K562 (cell line): Measurements from ENCODE around the gene MTSS2. TPM values are rescaled to one million over a fixed set of nuclear protein-coding genes. Genes with fewer than 3 reads are reported as not detected.

Experiments
- ATAC-seq: fragments of 200-7000 bp; cut with Tn5 transposase; 3 replicates; pipeline ENCODE4 v1.9.1; 2020; ENCODE audit warnings: moderate library complexity
- BruUV-seq: library from RNA; stranded (reverse); fragments of 400-500 nt; replicated peaks from 2 replicates; lab custom pipeline; 2021; lab: Mats Ljungman, UMichigan
- CTCF ChIA-PET: fragments of 300-600 bp; formaldehyde crosslinking; extraction: SDS; loops from one replicate; lab custom pipeline; 2021; ENCODE audit warnings: low intra/inter-chr PET ratio; lab: Yijun Ruan, JAX
- POLR2A ChIA-PET: fragments of 300-600, 350-650 bp; sonication (Branson Sonifier 250); formaldehyde crosslinking; extraction: SDS; loops from one replicate; lab custom pipeline; 2021; ENCODE audit warnings: antibody characterized with exemption, inconsistent platforms; lab: Yijun Ruan, JAX
- DNase-seq, 4 experiments: peaks; one replicate each; pipeline versions ENCODE4 v3.0.0 to v3.0.0-alpha.2; 2011 to 2018; ENCODE audit warnings: low spot score in 3 of 4, mixed read lengths in 3 of 4; ENCODE audit errors: extremely low read depth in 1 of 4
- FAIRE-seq: peaks from 2 replicates; lab custom pipeline; 2011; peaks lifted over from hg19 to GRCh38; lab: Jason Lieb, UNC
- H2AFZ ChIP-seq: 2 replicates; pipeline ENCODE4 v1.6.0; 2011; ENCODE audit warnings: low read depth, low read length, control low read depth, inconsistent platforms
- H3K27ac ChIP-seq: fragments of 200-600 bp; 3 replicates; pipeline ENCODE4 v1.8.0; 2011; ENCODE audit warnings: low read depth, mild to moderate bottlenecking, control low read depth, inconsistent platforms, low read length, moderate library complexity, mixed read lengths; ENCODE audit errors: extremely low read depth
- H3K27me3 ChIP-seq, 2 experiments: fragments of 300-600 bp in 1 of 2; 2 replicates in 1 of 2; 3 replicates in 1 of 2; pipeline versions ENCODE4 v1.6.0 to v1.8.0; 2011; ENCODE audit warnings: inconsistent platforms in 2 of 2, low read length in 2 of 2, mild to moderate bottlenecking in 1 of 2, mixed read lengths in 1 of 2, moderate library complexity in 1 of 2; ENCODE audit not compliant: control insufficient read depth in 2 of 2, insufficient read depth in 2 of 2
- H3K36me3 ChIP-seq: fragments of 300-600 bp; 3 replicates; pipeline ENCODE4 v1.8.0; 2011; ENCODE audit warnings: mild to moderate bottlenecking, low read length, inconsistent platforms; ENCODE audit not compliant: control insufficient read depth, insufficient read depth
- H3K4me1 ChIP-seq, 2 experiments: fragments of 200-600 bp in 1 of 2; replicated peaks in 1 of 2; 2 replicates in 1 of 2; 3 replicates in 1 of 2; pipeline versions ENCODE4 v1.5.1 to v1.8.0; 2011; ENCODE audit warnings: inconsistent platforms in 2 of 2, low read length in 2 of 2, mild to moderate bottlenecking in 1 of 2, mixed read lengths in 1 of 2, moderate library complexity in 1 of 2; ENCODE audit not compliant: control insufficient read depth in 2 of 2, insufficient read depth in 2 of 2
- H3K4me2 ChIP-seq: 2 replicates; pipeline ENCODE4 v1.6.1; 2011; ENCODE audit warnings: low read length, control low read depth, inconsistent platforms, mixed read lengths; ENCODE audit not compliant: insufficient read depth
- H3K4me3 ChIP-seq: fragments of 200-600 bp; sonication (generic), shearing (Covaris generic); 2 replicates; pipeline ENCODE4 v1.5.1; 2016; ENCODE audit warnings: control low read depth, inconsistent platforms
- H3K79me2 ChIP-seq: fragments of 200-600 bp; 3 replicates; pipeline ENCODE4 v1.8.0; 2011; ENCODE audit warnings: low read length, inconsistent platforms; ENCODE audit not compliant: control insufficient read depth, insufficient read depth
- H3K9ac ChIP-seq, 2 experiments: 2 replicates each; pipeline versions ENCODE4 v1.6.0 to v1.6.1; 2011; ENCODE audit warnings: low read depth in 2 of 2, low read length in 2 of 2, control low read depth in 1 of 2, inconsistent platforms in 1 of 2, mild to moderate bottlenecking in 1 of 2, mixed read lengths in 1 of 2; ENCODE audit not compliant: insufficient read depth in 1 of 2
- H3K9me1 ChIP-seq: one replicate; pipeline ENCODE4 v1.6.0; 2011; ENCODE audit warnings: inconsistent platforms, mild to moderate bottlenecking, low read length, moderate library complexity; ENCODE audit not compliant: control insufficient read depth, insufficient read depth
- H3K9me3 ChIP-seq: replicated peaks from 2 replicates; pipeline ENCODE4 v1.5.1; 2011; ENCODE audit warnings: low read depth, low read length, inconsistent platforms; ENCODE audit not compliant: control insufficient read depth, insufficient read depth
- H4K20me1 ChIP-seq: replicated peaks from 2 replicates; pipeline ENCODE4 v1.6.1; 2011; ENCODE audit warnings: low read length, inconsistent platforms, mixed read lengths; ENCODE audit not compliant: control insufficient read depth, insufficient read depth
- CTBP1 ChIP-seq: fragments of 450-650 bp; IDR thresholded peaks from 2 replicates; pipeline ENCODE4 v1.6.1; 2016; ENCODE audit warnings: borderline replicate concordance
- MIER1 ChIP-seq: fragments of 450-650 bp; IDR thresholded peaks from 2 replicates; pipeline ENCODE4 v1.6.1; 2016; ENCODE audit warnings: antibody characterized with exemption, mild to moderate bottlenecking, low read depth
- POLR3A ChIP-seq: IDR thresholded peaks from 2 replicates; pipeline ENCODE4 v1.6.1; 2011; ENCODE audit warnings: borderline replicate concordance, mild to moderate bottlenecking, moderate library complexity; ENCODE audit not compliant: insufficient read length, insufficient read depth; ENCODE audit errors: extremely low read depth
- RAD51 ChIP-seq: fragments of 450-650 bp; IDR thresholded peaks from 2 replicates; pipeline ENCODE4 v1.7.1; 2016; ENCODE audit warnings: low read depth, mild to moderate bottlenecking, borderline replicate concordance
- SMAD4 ChIP-seq: fragments of 250-450 bp; sonication (Bioruptor Pico); conservative IDR thresholded peaks from 2 replicates; pipeline ENCODE4 v1.8.0; 2021; ENCODE audit warnings: inconsistent platforms, mild to moderate bottlenecking, moderate library complexity
- THAP12 ChIP-seq: fragments of 250-450 bp; sonication (Bioruptor Pico); IDR thresholded peaks from 2 replicates; pipeline ENCODE4 v1.9.0; 2021; ENCODE audit warnings: mild to moderate bottlenecking, inconsistent platforms
- WGBS: fragments of 100-300 bp; shearing (Covaris generic); methylation state at CpG from one replicate; pipeline ENCODE4 v1.1.6; 2016; ENCODE audit warnings: low coverage, mixed read lengths; ENCODE audit not compliant: insufficient coverage; ENCODE audit errors: missing lambda C conversion rate; 5-methylcytosine and 5-hydroxymethylcytosine counted together
- in situ Hi-C: fragments of 300-500 bp; cut with MboI; formaldehyde crosslinking; loops from 4 replicates; pipeline ENCODE4 v1.15.0; 2018; ENCODE audit warnings: inconsistent platforms, mixed read lengths
- intact Hi-C: fragments of 100-400 bp; cut with micrococcal nuclease; formaldehyde crosslinking; loops from 2 replicates; pipeline ENCODE4 v1.14.2; 2022
- polyA plus RNA-seq, 8 experiments: library from polyadenylated mRNA; depleted of rRNA in 4 of 8; stranded (reverse) in 5 of 8; unstranded in 3 of 8; fragments of >200 nt; fragmentation: Nextera tagmentation in 2 of 8; fragmentation: Illumina TruSeq in 1 of 8; extraction: Ambion mirVana in 2 of 8; extraction: Trizol in 1 of 8; gene quantifications; 2 replicates each; pipeline versions ENCODE4 v1.2.1 to v1.2.3, GENCODE V29; 2011 to 2014; ENCODE audit warnings: inconsistent platforms in 1 of 8, missing spikeins in 1 of 8
- total RNA-seq, 7 experiments: library from RNA; depleted of rRNA in 6 of 7; stranded (reverse); fragments of >200 nt in 6 of 7; fragmentation: Illumina TruSeq in 2 of 7; extraction: Trizol in 2 of 7; gene quantifications; 2 replicates each; pipeline versions ENCODE4 v1.2.1 to v1.2.3, GENCODE V29; 2011 to 2021; ENCODE audit warnings: low replicate concordance in 1 of 7
- TF ChIP-seq, protein P1 (sequence below): fragments of 200-600 bp; sonication (generic); IDR thresholded peaks from one replicate; pipeline ENCODE4 v1.6.1; 2012; ENCODE audit warnings: mild to moderate bottlenecking, low read depth, low read length, inconsistent platforms

Gene MTSS2
- total and polyA plus RNA-seq, 9 of the 15 experiments (the other 6 are each of a cell fraction or from before 2014, with no cell fraction given) = 0.11 to 60.3 (median 16.9) TPM

DNA sequence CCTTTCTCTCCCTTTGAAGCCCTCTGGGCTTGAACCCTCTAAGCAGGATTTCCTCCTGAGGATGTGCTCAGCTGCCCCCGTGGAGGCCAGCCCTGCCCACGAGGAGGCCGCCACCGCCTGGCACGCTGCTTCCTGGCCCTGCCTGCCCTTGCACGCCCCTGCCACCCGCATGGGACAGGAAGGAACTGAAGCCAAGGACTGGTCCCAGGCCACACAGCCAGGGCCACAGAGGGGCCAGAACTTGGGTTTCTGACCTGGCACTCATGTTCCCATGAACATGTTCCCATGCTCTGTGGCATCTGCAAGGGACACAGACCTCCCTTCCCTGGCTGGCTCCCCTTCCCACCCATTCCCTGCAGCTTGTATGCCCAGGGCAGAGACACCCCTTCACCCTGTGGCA is 24.1 kb upstream of the MTSS2 start:
- in situ Hi-C loops (no loop called here), intact Hi-C loops (no loop called here)
- 86% methylated on average over 7 of the region's 7 CpGs for WGBS
- Histone ChIP-seq H3K4me3 (no peak overlapping the region), H3K4me2 (no peak overlapping the region), H3K9me3 (no peaks in the 10 kb centered on the region), H3K9ac (no peak overlapping the region), H3K4me1 (peaks cover 2 to 13% of the 10 kb centered on the region in 2 experiments; a peak in 3 of 5 replicates), H3K27ac (no peak overlapping the region), H3K79me2 (no peaks in the 10 kb centered on the region), H3K9me1 (no peaks in the 10 kb centered on the region), H3K36me3 (peaks cover 3% of the 10 kb centered on the region; the same call in 1 of the 3 replicates), H2AFZ (no peak overlapping the region), H3K27me3 (no peaks in the 10 kb centered on the region), H4K20me1 (no peaks in the 10 kb centered on the region)
- DNase-seq (no peak), FAIRE-seq (no peak), ATAC-seq (no peak)
- POLR2A ChIA-PET = interaction anchor here (0.6 kb wide), 1 partner anchor 16 kb away, joined by 4 read pairs; no protein-coding TSS in a partner anchor
- CTCF ChIA-PET = no interaction called here
- no TSS peak for BruUV-seq
- TF ChIP-seq, protein P1, sequence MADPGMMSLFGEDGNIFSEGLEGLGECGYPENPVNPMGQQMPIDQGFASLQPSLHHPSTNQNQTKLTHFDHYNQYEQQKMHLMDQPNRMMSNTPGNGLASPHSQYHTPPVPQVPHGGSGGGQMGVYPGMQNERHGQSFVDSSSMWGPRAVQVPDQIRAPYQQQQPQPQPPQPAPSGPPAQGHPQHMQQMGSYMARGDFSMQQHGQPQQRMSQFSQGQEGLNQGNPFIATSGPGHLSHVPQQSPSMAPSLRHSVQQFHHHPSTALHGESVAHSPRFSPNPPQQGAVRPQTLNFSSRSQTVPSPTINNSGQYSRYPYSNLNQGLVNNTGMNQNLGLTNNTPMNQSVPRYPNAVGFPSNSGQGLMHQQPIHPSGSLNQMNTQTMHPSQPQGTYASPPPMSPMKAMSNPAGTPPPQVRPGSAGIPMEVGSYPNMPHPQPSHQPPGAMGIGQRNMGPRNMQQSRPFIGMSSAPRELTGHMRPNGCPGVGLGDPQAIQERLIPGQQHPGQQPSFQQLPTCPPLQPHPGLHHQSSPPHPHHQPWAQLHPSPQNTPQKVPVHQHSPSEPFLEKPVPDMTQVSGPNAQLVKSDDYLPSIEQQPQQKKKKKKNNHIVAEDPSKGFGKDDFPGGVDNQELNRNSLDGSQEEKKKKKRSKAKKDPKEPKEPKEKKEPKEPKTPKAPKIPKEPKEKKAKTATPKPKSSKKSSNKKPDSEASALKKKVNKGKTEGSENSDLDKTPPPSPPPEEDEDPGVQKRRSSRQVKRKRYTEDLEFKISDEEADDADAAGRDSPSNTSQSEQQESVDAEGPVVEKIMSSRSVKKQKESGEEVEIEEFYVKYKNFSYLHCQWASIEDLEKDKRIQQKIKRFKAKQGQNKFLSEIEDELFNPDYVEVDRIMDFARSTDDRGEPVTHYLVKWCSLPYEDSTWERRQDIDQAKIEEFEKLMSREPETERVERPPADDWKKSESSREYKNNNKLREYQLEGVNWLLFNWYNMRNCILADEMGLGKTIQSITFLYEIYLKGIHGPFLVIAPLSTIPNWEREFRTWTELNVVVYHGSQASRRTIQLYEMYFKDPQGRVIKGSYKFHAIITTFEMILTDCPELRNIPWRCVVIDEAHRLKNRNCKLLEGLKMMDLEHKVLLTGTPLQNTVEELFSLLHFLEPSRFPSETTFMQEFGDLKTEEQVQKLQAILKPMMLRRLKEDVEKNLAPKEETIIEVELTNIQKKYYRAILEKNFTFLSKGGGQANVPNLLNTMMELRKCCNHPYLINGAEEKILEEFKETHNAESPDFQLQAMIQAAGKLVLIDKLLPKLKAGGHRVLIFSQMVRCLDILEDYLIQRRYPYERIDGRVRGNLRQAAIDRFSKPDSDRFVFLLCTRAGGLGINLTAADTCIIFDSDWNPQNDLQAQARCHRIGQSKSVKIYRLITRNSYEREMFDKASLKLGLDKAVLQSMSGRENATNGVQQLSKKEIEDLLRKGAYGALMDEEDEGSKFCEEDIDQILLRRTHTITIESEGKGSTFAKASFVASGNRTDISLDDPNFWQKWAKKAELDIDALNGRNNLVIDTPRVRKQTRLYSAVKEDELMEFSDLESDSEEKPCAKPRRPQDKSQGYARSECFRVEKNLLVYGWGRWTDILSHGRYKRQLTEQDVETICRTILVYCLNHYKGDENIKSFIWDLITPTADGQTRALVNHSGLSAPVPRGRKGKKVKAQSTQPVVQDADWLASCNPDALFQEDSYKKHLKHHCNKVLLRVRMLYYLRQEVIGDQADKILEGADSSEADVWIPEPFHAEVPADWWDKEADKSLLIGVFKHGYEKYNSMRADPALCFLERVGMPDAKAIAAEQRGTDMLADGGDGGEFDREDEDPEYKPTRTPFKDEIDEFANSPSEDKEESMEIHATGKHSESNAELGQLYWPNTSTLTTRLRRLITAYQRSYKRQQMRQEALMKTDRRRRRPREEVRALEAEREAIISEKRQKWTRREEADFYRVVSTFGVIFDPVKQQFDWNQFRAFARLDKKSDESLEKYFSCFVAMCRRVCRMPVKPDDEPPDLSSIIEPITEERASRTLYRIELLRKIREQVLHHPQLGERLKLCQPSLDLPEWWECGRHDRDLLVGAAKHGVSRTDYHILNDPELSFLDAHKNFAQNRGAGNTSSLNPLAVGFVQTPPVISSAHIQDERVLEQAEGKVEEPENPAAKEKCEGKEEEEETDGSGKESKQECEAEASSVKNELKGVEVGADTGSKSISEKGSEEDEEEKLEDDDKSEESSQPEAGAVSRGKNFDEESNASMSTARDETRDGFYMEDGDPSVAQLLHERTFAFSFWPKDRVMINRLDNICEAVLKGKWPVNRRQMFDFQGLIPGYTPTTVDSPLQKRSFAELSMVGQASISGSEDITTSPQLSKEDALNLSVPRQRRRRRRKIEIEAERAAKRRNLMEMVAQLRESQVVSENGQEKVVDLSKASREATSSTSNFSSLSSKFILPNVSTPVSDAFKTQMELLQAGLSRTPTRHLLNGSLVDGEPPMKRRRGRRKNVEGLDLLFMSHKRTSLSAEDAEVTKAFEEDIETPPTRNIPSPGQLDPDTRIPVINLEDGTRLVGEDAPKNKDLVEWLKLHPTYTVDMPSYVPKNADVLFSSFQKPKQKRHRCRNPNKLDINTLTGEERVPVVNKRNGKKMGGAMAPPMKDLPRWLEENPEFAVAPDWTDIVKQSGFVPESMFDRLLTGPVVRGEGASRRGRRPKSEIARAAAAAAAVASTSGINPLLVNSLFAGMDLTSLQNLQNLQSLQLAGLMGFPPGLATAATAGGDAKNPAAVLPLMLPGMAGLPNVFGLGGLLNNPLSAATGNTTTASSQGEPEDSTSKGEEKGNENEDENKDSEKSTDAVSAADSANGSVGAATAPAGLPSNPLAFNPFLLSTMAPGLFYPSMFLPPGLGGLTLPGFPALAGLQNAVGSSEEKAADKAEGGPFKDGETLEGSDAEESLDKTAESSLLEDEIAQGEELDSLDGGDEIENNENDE = no peak
- TF ChIP-seq THAP12 (CRISPR knock-in tag) (no peak), CTBP1 (no peak), RAD51 (no peak), SMAD4 (CRISPR knock-in tag) (no peak), POLR3A (no peak), MIER1 (no peak)
